Measurements from ENCODE around the gene MAST3. TPM values are rescaled to one million over a fixed set of nuclear protein-coding genes. Genes with fewer than 3 reads are reported as not detected.

Gene MAST3
- total and polyA plus RNA-seq, 2 of the 13 experiments (the other 11 are each of a cell fraction or from before 2014, with no cell fraction given) = 4.1 to 4.6 TPM

DNA sequence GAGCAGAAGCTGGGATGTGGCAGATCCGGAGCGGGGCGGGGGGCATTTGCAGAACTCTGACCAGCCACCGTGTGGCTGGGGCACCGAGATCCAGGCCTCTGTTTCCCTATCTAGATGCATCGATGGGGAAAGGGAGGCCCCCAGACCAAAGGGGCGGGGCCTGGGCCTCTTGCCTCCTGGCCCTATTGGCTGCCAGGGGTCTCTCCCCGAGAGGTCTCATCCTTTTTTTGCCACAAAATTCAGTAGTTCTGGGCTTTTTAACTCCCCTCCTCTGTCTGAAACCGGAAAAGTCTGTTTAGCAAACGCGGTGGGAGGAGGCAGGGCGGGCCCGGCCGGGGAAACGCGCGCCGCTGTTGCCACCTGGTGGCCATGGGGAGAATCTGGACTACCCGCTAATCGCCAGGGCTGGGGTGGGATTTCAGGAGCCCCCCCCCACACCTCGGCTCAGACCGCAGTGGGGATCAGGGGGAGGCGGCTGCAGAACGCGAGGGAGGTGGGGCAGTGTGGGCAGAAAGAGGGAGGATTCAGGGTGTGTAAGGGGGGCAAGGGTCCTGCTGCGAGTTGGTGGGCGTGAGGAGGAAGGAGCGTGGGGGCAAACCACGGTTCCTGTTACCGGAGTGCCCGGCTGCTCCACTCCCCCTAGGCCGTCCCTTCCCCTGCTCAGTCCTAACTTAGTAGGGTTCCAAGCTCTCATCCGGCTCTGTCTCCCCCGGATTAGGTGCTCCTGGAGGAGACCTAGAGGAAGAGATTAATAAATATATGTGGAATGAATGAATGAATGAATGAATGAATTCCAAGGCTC lies 39.2 kb upstream of the MAST3 start (continued):
- peak; percentile 45; the same call in 1 of the 2 replicates for TF ChIP-seq HNF1B (CRISPR knock-in tag; IDR thresholded peaks at IDR 0.05)
- no peak for TF ChIP-seq CBFB (CRISPR knock-in tag; IDR thresholded peaks at IDR 0.05)
- TF ChIP-seq HNF1A (IDR thresholded peaks at IDR 0.05; ENCODE audit: low read depth) = no peak
- TF ChIP-seq HNF1A (CRISPR knock-in tag; IDR thresholded peaks at IDR 0.05; ENCODE audit: borderline replicate concordance) = no peak
- TF ChIP-seq KAT2B (IDR thresholded peaks at IDR 0.05; ENCODE audit: borderline replicate concordance, low read depth, low read length) = no peak
- TF ChIP-seq NCOA5 (CRISPR knock-in tag; IDR thresholded peaks at IDR 0.05) = no peak
- TF ChIP-seq ZSCAN31 (CRISPR knock-in tag; IDR thresholded peaks at IDR 0.05; ENCODE audit: low read depth) = peak; percentile 38; the same call in 1 of the 2 replicates
- no peak for TF ChIP-seq ZFP41 (CRISPR knock-in tag; IDR thresholded peaks at IDR 0.05; ENCODE audit: borderline replicate concordance)
- TF ChIP-seq ZNF382 (CRISPR knock-in tag; IDR thresholded peaks at IDR 0.05; ENCODE audit: borderline replicate concordance) = no peak
- no peak for TF ChIP-seq TRIM24 (CRISPR knock-in tag; IDR thresholded peaks at IDR 0.05)
- peak; percentile 69; the same call in 1 of the 2 replicates for TF ChIP-seq ZBTB7B (CRISPR knock-in tag; IDR thresholded peaks at IDR 0.05)
- TF ChIP-seq, protein P1, sequence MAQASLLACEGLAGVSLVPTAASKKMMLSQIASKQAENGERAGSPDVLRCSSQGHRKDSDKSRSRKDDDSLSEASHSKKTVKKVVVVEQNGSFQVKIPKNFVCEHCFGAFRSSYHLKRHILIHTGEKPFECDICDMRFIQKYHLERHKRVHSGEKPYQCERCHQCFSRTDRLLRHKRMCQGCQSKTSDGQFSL (CRISPR knock-in tag; IDR thresholded peaks at IDR 0.05) = peak; percentile 96
- TF ChIP-seq ZSCAN30 (CRISPR knock-in tag; IDR thresholded peaks at IDR 0.05) = no peak
- no peak for TF ChIP-seq ARID4A (CRISPR knock-in tag; IDR thresholded peaks at IDR 0.05; ENCODE audit: borderline replicate concordance)
- no peak for TF ChIP-seq MAZ (IDR thresholded peaks at IDR 0.05; ENCODE audit: borderline replicate concordance, low read depth, low read length)
- TF ChIP-seq MAZ (CRISPR knock-in tag; IDR thresholded peaks at IDR 0.05; ENCODE audit: low read depth) = peak; percentile 70
- TF ChIP-seq ZNF652 (CRISPR knock-in tag; IDR thresholded peaks at IDR 0.05; ENCODE audit: borderline replicate concordance, low read depth) = no peak
- 0 out of 2 replicates have a peak, but pooled peaks have one; percentile 21 for TF ChIP-seq ZNF12 (CRISPR knock-in tag; IDR thresholded peaks at IDR 0.05)
- no peak for TF ChIP-seq ZNF430 (CRISPR knock-in tag; IDR thresholded peaks at IDR 0.05)

Measured in HepG2 (cell line).